ENCODE results near the gene DUT.
"Not testable (repeated sequence)": the region's sequence is repeated elsewhere in the genome, so short reads cannot be mapped to it uniquely, and the experiment has no call there.

DUT gene

DNA sequence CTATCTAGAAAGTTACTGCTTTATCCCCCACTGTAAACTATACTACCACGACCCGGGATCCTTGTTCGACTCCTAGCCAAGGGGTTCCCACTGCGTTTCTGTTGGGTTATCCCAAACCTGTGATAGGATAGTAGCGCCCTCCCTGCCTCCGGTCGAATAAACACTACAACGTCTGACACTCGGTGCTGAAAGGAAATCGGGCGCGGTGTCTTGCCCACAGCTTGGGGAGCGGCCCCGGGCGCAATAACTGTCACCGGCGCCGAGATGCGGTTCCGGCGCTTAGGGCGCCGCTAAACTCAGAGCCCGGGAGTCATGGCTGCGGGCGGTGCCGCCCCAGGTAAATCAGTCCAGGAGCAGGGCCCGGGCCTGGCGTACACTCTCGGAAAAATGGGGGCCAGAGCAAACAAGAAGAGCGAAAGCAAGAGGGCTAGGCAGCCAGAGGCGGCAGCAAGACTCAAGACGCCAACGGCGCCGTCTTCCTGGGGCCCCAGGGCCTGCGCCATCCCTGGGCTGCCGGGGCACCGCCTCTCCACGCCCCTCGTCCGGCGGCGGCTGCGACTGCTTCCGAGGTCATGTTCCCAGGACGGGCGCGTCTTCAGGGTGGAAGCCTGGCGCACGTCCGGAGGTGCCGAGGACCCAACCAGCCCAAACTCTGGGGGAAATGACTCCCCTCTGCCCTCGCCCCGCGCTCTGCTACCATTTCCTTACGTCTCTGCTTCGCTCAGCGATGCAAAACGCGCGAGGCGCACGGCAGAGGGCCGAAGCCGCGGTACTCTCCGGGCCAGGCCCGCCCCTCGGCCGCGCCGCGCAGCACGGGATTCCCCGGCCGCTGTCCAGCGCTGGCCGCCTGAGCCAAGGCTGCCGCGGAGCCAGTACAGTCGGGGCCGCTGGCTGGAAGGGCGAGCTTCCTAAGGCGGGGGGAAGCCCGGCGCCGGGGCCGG is at the start of gene DUT:
TSS of gene DUT (plus strand) at position 575 of the 941 bp plus-strand sequence. CDS start at position 662, 87 bp downstream.
- DNase-seq = peak; percentile 37

- DNase-seq = no peak
Observed at GRCh38 chr15:48281674-48282073, 49.6 kb upstream of the DUT start.

DNA sequence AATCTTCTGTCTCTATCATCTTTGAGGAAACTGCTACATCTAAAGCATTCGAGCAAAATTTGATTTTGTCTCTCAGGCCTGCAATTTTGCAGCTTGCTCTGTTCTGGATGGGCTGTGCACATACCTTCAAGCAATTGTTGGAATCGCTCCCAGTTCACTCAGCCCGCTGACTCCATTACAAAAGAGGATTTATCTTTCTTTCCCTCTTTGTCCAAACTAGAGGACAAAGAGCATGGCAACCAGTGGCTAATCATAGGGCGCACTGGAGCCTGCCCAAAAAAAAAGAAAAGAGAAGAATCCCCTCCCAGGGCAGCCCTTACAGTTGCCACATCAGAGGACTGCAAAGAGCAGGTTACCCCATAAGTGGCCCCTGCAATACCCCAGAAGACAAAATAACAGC is 49.0 kb upstream of the DUT start:
- no peak for DNase-seq

GRCh38 chr15:48283396-48284145 is 47.7 kb upstream of the DUT start:
- no peak for DNase-seq

- peak; percentile 24 for DNase-seq
Observed at GRCh38 chr15:48285329-48286214, 45.7 kb upstream of the DUT start.

GRCh38 chr15:48289628-48290027 is 41.6 kb upstream of the DUT start:
- no peak for DNase-seq

DNA sequence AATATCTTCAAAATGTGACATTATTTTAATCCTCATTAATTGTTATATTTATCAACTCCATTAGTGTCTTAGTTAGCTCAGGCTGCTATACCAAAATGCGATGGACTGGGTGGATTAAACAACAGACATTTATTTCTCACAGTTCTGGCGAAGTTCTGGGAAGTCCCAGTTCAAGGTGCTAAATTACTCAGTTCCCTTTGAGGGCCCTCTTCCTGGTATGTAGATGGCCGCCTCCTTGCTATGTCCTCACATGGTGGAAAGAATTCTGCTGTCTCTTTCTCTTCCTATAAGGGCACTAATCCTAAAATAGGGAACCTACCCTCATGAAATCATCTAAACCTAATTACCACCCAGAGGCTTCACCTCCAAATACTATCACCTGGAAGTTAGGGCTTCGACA is 38.8 kb upstream of the DUT start:
- no peak for DNase-seq

DNA sequence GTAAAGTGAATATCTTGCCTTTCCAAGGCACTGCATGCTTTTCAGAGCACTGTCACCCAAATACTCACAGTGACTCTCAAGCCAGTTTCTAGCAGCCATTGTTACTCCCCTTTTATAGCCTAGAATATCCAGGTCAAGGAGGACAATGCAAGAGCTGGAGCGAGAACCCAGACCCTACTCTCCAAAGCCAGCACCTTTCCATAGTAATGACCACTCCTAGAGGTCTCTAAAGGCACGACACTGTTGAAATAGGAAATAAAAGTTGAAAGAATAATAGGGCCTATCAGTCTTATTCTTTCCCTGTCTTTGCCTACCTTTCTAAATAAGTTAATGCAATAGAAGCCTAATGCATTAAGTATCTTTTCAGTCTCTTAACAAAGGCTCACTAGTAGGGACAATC is 33.6 kb upstream of the DUT start:
- DNase-seq = no peak

DNA sequence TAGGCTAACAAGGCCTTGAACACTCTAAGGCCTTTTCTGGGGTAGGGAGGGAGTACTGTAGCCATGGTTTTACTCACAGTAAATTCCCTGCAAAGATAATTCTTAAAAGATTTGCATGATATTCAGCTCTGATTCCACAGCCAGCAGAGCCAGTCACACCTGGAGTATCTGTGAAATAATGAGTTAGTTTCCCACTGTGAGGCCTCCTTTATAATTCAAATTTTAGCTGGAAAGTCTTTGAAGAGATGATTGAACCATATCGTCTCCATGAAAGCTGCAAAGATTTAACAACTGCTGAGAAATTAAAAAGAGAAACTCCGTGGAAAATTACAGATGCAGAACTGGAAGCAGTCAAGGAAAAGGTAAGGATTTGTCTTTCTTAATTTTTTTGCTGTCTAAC is 32.3 kb upstream of the DUT start:
- no peak for DNase-seq

DNA sequence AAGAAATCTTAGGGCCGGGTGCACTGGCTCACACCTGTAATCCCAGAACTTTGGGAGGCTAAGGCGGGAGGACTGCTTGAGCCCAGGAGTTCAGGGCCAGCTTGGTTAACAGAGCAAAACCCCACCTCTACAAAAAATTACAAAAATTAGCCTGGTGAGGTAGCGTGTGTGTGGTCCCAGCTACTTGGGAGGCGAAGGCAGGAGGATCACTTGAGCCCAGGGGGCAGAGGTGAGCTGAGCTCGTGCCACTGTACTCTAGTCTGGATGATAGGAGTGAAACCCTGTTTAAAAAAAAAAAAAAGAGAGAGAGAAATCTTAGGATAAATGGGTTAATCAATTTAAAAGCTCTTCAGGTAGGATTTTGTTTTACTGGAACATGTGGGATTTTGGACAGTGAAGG is 31.2 kb upstream of the DUT start:
- DNase-seq = no peak

GRCh38 chr15:48304398-48304797 is 26.8 kb upstream of the DUT start:
- DNase-seq = no peak

- no peak for DNase-seq
Observed at GRCh38 chr15:48306639-48307038, 24.6 kb upstream of the DUT start.

GRCh38 chr15:48307586-48307985 is 23.6 kb upstream of the DUT start:
- no peak for DNase-seq

- DNase-seq = no peak
Observed at GRCh38 chr15:48309740-48310139, 21.5 kb upstream of the DUT start.

- DNase-seq = no peak
Observed at GRCh38 chr15:48313216-48313615, 18.0 kb upstream of the DUT start.

- no peak for DNase-seq
Observed at GRCh38 chr15:48315041-48315440, 16.2 kb upstream of the DUT start.

DNA sequence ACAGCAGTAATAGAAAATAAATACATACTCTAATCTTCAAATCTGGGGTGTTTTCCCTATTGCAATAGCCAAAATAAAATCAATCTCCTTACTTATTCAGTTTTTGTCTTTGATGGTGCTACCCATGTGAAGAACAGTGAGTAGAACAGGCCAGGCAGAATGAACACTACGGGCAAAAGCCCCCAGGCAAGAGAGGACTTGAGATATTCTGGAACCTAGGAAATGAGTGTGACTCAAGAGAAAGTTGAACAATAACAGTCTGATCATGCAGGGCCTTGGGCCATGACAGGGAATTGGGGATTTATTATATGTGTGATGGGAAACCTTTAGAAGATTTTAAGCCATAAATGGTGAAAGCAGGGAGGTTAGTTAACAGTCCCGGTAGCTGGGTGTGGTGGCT is 14.0 kb upstream of the DUT start:
- no peak for DNase-seq

DNA sequence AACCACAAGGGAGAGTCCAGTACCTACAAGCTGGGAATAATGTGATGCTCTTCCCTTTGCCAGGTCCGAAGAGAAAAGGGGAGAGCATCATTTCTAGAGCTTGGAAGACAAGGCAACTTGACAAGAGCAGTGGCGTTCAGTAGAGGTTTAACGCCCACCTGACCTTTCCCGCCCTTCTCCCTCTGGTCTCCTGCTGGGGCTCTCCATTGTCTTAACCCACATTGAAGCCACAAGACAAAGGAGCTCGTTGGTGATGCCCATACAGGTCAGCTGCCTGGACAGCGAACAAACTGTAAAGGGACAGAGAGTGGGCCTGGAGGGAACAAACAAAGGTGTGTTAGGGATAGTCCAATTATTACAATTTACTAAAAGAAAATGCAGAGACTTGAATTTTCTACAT is 13.1 kb upstream of the DUT start:
- DNase-seq = no peak

- no peak for DNase-seq
Observed at GRCh38 chr15:48323294-48323693, 7.9 kb upstream of the DUT start.

DNA sequence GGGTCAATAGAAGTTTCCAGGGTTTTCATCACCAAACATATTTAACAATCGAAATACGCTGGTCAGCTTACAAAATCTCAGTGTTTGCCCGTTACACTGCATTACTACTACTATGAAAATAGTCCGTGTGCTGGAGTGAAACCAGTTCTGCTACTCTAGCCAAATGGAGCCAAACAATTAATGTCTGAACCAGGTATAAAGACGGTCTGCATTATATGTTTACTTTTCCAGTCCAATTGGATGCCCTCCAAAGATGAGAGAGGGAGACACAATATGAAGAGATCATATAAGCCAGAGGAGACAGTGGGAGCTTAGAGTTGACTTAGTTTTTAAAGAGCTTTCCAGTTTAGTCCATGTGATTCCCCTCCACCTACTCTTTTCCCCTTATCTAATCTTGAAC is 6.3 kb upstream of the DUT start:
- DNase-seq = peak; percentile 19

- DNase-seq = no peak
Observed at GRCh38 chr15:48325400-48325799, 5.8 kb upstream of the DUT start.

GRCh38 chr15:48326180-48326579 is 5.0 kb upstream of the DUT start:
- not testable (repeated sequence) for DNase-seq
